Measurements from ENCODE around the gene KRT78. TPM values are rescaled to one million over a fixed set of nuclear protein-coding genes. Genes with fewer than 3 reads are reported as not detected.
"Not testable (repeated sequence)": the region's sequence is repeated elsewhere in the genome, so short reads cannot be mapped to it uniquely, and the experiment has no call there.

Gene KRT78
- total RNA-seq, 1 donor from 2014 or later, result not detected

DNA sequence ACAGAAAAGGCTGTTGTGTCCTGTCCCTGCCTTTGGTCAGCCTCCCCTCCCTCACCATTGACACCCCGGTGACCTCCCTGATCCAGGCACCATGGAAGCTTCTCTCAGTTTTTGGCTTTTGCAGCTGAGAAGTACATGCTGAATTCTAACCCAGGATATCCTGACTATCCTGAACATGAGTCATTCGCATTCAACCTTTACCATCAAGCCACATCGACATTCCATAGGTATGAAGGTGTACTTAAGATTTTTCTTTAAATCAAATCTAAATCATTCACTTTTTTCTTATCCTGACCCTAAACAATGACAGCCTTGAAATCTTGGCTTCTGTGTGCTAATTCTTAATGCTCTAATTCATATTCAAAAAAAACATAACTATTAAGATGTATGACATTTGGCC lies 8.7 kb upstream of the KRT78 start:
- Mint-ChIP-seq H3K36me3 (ENCODE audit: insufficient read depth) (no peaks in the 10 kb centered on the region), H3K4me1 (ENCODE audit: low read depth) (no peaks in the 10 kb centered on the region), H3K9me3 (ENCODE audit: low read depth) (peaks cover 6% of the 10 kb centered on the region), H3K27ac (no peak overlapping the region), H3K4me3 (ENCODE audit: low read depth) (no peak overlapping the region), H3K27me3 (peaks cover 18% of the 10 kb centered on the region)
- DNase-seq (ENCODE audit: low spot score, unreplicated experiment), result no peak
- TF ChIP-seq, protein P1, sequence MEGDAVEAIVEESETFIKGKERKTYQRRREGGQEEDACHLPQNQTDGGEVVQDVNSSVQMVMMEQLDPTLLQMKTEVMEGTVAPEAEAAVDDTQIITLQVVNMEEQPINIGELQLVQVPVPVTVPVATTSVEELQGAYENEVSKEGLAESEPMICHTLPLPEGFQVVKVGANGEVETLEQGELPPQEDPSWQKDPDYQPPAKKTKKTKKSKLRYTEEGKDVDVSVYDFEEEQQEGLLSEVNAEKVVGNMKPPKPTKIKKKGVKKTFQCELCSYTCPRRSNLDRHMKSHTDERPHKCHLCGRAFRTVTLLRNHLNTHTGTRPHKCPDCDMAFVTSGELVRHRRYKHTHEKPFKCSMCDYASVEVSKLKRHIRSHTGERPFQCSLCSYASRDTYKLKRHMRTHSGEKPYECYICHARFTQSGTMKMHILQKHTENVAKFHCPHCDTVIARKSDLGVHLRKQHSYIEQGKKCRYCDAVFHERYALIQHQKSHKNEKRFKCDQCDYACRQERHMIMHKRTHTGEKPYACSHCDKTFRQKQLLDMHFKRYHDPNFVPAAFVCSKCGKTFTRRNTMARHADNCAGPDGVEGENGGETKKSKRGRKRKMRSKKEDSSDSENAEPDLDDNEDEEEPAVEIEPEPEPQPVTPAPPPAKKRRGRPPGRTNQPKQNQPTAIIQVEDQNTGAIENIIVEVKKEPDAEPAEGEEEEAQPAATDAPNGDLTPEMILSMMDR (IDR thresholded peaks at IDR 0.05; ENCODE audit: unreplicated experiment), result no peak

DNA sequence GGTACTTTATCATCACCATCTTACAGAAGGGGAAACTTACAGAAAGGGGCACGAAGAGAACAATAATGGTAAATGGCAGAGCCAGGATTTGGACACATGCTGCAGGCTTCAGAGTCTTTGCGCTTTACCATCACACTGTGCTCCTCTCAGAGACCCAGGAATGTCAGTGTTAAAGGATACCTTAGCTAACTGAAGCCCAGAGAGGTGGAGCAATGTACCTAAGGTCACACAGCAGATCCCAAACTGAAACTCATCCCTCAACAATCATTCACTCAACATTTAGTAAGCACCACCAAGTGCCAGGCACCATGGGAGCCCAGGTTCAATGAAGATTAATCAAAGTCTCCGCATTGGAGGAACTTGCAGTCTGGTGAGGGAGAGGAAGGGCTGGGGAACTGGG lies 8.0 kb upstream of the KRT78 start:
- no peak overlapping the region for H3K27ac Mint-ChIP-seq
- DNase-seq (ENCODE audit: low spot score, unreplicated experiment), result no peak
- no peak overlapping the region for H3K4me3 Mint-ChIP-seq (ENCODE audit: low read depth)

DNA sequence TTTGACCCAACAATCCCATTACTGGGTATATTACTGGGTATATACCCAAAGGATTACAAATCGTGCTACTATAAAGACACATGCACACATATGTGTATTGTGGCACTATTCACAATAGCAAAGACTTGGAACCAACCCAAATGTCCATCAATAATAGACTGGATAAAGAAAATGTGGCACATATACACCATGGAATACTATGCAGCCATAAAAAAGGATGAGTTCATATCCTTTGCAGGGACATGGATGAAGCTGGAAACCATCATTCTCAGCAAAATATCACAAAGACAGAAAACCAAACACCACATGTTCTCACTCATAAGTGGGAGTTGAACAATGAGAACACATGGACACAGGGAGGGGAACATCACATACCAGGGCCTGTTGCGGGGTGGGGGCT lies 7.3 kb upstream of the KRT78 start:
- peaks cover 29% of the 10 kb centered on the region for H3K27me3 Mint-ChIP-seq
- not testable (repeated sequence) for H3K36me3 Mint-ChIP-seq (ENCODE audit: insufficient read depth); H3K27ac Mint-ChIP-seq; H3K4me1 Mint-ChIP-seq (ENCODE audit: low read depth); DNase-seq (ENCODE audit: low spot score, unreplicated experiment); H3K4me3 Mint-ChIP-seq (ENCODE audit: low read depth); H3K9me3 Mint-ChIP-seq (ENCODE audit: low read depth)

More for the DNA sequence above, 8.0 kb upstream of the KRT78 start:
- TF ChIP-seq, protein P1 (IDR thresholded peaks at IDR 0.05; ENCODE audit: unreplicated experiment), result no peak
- Mint-ChIP-seq H3K27me3 (peaks cover 25% of the 10 kb centered on the region), H3K9me3 (ENCODE audit: low read depth) (peaks cover 6% of the 10 kb centered on the region), H3K4me1 (ENCODE audit: low read depth) (no peaks in the 10 kb centered on the region), H3K36me3 (ENCODE audit: insufficient read depth) (no peaks in the 10 kb centered on the region)

DNA sequence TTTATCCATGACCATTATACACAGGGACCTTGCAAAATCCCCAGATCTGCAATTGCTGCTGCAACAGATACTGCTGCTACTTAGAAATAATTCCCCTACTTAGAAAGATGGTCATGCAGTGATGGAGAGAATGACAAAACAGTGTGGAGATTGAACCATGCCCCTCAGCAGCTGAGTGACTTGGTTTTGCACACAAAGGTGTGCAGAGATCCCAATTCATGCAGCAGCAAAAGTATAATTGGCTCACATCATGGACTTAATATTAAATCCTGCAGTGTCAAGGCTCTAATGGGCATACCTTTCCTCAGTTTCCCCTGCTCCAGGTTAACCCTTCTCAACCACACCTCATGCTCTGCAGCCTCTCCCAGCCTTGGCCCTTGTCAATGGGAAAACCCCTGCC lies 3.0 kb upstream of the KRT78 start:
- Mint-ChIP-seq H3K27ac (no peak overlapping the region), H3K4me1 (ENCODE audit: low read depth) (no peaks in the 10 kb centered on the region), H3K4me3 (ENCODE audit: low read depth) (no peak overlapping the region), H3K9me3 (ENCODE audit: low read depth) (peaks cover 6% of the 10 kb centered on the region), H3K36me3 (ENCODE audit: insufficient read depth) (no peaks in the 10 kb centered on the region), H3K27me3 (peaks cover 38% of the 10 kb centered on the region)
- no peak for DNase-seq (ENCODE audit: low spot score, unreplicated experiment)
- TF ChIP-seq, protein P1 (IDR thresholded peaks at IDR 0.05; ENCODE audit: unreplicated experiment), result no peak

DNA sequence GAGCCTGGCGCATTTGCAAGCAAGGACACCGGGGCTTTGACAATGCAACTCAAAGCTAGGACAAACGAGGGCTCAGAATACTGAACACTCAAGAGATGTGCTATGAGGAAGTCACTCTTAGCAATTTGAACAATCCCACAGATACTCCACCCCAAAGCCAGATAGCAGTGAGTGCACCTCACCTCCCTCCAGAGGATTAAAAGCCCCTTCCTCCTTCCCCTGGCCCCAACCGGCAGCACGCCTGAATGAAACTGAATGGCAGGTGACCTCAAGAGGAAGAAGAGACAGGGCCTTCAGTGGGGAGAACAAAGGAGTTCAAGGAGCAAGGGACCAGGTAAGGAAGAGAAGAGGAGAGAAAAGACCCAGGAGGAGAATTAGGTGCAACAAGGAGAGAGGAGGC lies 1.9 kb upstream of the KRT78 start:
- Mint-ChIP-seq H3K27me3 (peaks cover 42% of the 10 kb centered on the region), H3K27ac (no peak overlapping the region), H3K36me3 (ENCODE audit: insufficient read depth) (no peaks in the 10 kb centered on the region), H3K4me3 (ENCODE audit: low read depth) (no peak overlapping the region), H3K4me1 (ENCODE audit: low read depth) (no peaks in the 10 kb centered on the region), H3K9me3 (ENCODE audit: low read depth) (peaks cover 5% of the 10 kb centered on the region)
- TF ChIP-seq, protein P1 (IDR thresholded peaks at IDR 0.05; ENCODE audit: unreplicated experiment), result no peak
- no peak for DNase-seq (ENCODE audit: low spot score, unreplicated experiment)

DNA sequence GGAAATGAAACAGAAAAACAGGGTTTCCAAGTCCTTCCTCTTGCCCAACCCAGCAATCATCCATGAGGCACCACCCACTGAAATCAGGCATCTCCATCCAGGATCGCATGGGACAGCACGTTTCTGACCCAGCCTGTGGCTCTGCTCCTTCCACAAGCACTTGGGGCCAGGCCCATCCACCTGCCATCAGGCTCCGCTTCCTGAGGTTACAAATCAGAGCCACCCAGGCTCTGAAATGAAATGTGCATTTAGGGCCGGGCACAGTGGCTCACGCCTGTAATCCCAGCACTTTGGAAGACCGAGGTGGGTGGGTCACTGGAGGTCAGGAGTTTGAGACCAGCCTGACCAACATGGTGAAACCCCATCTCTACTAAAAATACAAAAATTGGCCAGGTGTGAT lies 717 bp upstream of the KRT78 start:
- Mint-ChIP-seq H3K4me3 (ENCODE audit: low read depth) (no peak overlapping the region), H3K36me3 (ENCODE audit: insufficient read depth) (no peaks in the 10 kb centered on the region), H3K9me3 (ENCODE audit: low read depth) (no peaks in the 10 kb centered on the region), H3K27ac (no peak overlapping the region), H3K27me3 (peaks cover 46% of the 10 kb centered on the region), H3K4me1 (ENCODE audit: low read depth) (no peaks in the 10 kb centered on the region)
- no peak for DNase-seq (ENCODE audit: low spot score, unreplicated experiment)
- TF ChIP-seq, protein P1 (IDR thresholded peaks at IDR 0.05; ENCODE audit: unreplicated experiment), result no peak
